Activated T-helper 1 cell treated with Interleukin-2 at 50 U/mL for 16 hours (primary cell): ENCODE measurements around the gene ASPG.

ENCODE experiments used
- DNase-seq: peaks from one replicate; pipeline ENCODE4 v3.0.0-alpha.2; 2020; ENCODE audit warnings: low read depth

ASPG gene

GRCh38 chr14:104163541-104163940, 78.0 kb downstream of the ASPG start:
- DNase-seq: no peak

GRCh38 chr14:104164041-104164440, 78.5 kb downstream of the ASPG start:
- no peak for DNase-seq

GRCh38 chr14:104164512-104164911, 79.0 kb downstream of the ASPG start:
- DNase-seq: no peak
